ENCODE data around the gene TKTL1.
"Not testable (repeated sequence)": the region's sequence is repeated elsewhere in the genome, so short reads cannot be mapped to it uniquely, and the experiment has no call there.

TKTL1 gene

GRCh38 chrX:154269245-154269644 is 26.4 kb upstream of the TKTL1 start:
- not testable (repeated sequence) for H2AFZ ChIP-seq (ENCODE audit: low read length); H3K9me3 ChIP-seq (ENCODE audit: insufficient read depth, low read depth, low read length); H3K36me3 ChIP-seq (ENCODE audit: insufficient read depth, low read length); H3K4me3 ChIP-seq (ENCODE audit: low read length, poor library complexity, severe bottlenecking); H3K9me2 ChIP-seq (replicated peaks; ENCODE audit: low read depth, low read length); H3K4me2 ChIP-seq (ENCODE audit: low read depth, low read length, poor library complexity, severe bottlenecking); H3F3A ChIP-seq (ENCODE audit: low read depth); H3K4me1 ChIP-seq (ENCODE audit: insufficient read depth, low read length, poor library complexity, severe bottlenecking); H4K20me1 ChIP-seq (ENCODE audit: insufficient read depth, low read length, poor library complexity, severe bottlenecking); H3K79me2 ChIP-seq (ENCODE audit: insufficient read depth, low read length); H3K27me3 ChIP-seq (ENCODE audit: insufficient read depth, low read length, poor library complexity, severe bottlenecking); H3K9ac ChIP-seq (ENCODE audit: low read depth, low read length, poor library complexity, severe bottlenecking)

- H4K20me1 ChIP-seq (ENCODE audit: insufficient read depth, low read length, poor library complexity, severe bottlenecking); H3F3A ChIP-seq (ENCODE audit: low read depth); H3K4me1 ChIP-seq (ENCODE audit: insufficient read depth, low read length, poor library complexity, severe bottlenecking); H3K36me3 ChIP-seq (ENCODE audit: insufficient read depth, low read length); H3K79me2 ChIP-seq (ENCODE audit: insufficient read depth, low read length); H3K9me2 ChIP-seq (replicated peaks; ENCODE audit: low read depth, low read length); H3K9ac ChIP-seq (ENCODE audit: low read depth, low read length, poor library complexity, severe bottlenecking); H3K4me2 ChIP-seq (ENCODE audit: low read depth, low read length, poor library complexity, severe bottlenecking); H2AFZ ChIP-seq (ENCODE audit: low read length); H3K27me3 ChIP-seq (ENCODE audit: insufficient read depth, low read length, poor library complexity, severe bottlenecking); H3K4me3 ChIP-seq (ENCODE audit: low read length, poor library complexity, severe bottlenecking); H3K9me3 ChIP-seq (ENCODE audit: insufficient read depth, low read depth, low read length): not testable (repeated sequence)
These were observed 10.9 kb upstream of the TKTL1 start for GRCh38 chrX:154284489-154285338.

GRCh38 chrX:154286406-154286805 is 9.2 kb upstream of the TKTL1 start:
- H3K4me1 ChIP-seq (ENCODE audit: insufficient read depth, low read length, poor library complexity, severe bottlenecking); H3K4me3 ChIP-seq (ENCODE audit: low read length, poor library complexity, severe bottlenecking); H3K9me2 ChIP-seq (replicated peaks; ENCODE audit: low read depth, low read length); H4K20me1 ChIP-seq (ENCODE audit: insufficient read depth, low read length, poor library complexity, severe bottlenecking); H3F3A ChIP-seq (ENCODE audit: low read depth); H3K36me3 ChIP-seq (ENCODE audit: insufficient read depth, low read length); H3K9me3 ChIP-seq (ENCODE audit: insufficient read depth, low read depth, low read length); H3K4me2 ChIP-seq (ENCODE audit: low read depth, low read length, poor library complexity, severe bottlenecking); H3K27me3 ChIP-seq (ENCODE audit: insufficient read depth, low read length, poor library complexity, severe bottlenecking); H2AFZ ChIP-seq (ENCODE audit: low read length); H3K9ac ChIP-seq (ENCODE audit: low read depth, low read length, poor library complexity, severe bottlenecking); H3K79me2 ChIP-seq (ENCODE audit: insufficient read depth, low read length): not testable (repeated sequence)

DNA sequence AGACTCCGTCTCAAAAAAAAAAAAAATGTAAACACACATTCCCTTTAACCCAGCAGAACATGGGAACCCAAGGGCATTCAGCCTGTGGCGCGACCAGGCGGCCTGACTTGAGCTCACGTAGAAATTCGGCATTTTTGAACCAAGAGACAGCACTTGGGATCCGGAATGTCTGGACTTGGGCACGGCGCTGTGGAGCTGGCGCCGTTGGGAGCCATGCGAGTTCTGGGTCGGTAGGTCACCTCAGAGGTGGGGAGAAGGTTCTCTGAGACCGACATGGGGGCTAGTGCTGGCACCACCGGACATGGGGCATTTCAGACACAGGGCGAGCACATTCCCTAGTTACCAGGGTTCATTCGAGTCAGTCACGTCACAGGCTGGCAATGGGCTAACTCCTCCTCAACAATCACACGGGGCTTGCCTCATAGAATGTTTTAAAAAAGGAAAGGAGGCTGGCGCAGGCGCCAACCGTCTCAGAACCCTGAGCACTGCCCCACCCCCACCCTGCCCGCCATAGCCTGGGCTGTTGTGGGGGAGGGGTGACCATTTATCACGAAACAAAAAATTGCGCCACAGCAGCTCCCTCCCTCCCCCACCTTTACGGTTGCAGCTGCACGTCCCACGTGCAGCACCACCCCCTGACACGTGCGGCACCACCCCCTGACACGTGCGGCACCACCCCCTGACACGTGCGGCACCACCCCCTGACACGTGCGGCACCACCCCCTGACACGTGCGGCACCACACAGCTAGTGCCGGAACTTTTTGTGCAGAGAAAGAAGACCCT is 612 bp upstream of the TKTL1 start, which contains the start of gene TEX28:
TSS of gene TEX28 (minus strand) at position 334 of the 784 bp plus-strand sequence. CDS start 3,007 bp downstream, outside the sequence.
- Histone ChIP-seq H2AFZ (ENCODE audit: low read length) (no peak within 1 kb of the TSS), H3K9me3 (ENCODE audit: insufficient read depth, low read depth, low read length) (no peaks in the 10 kb centered on the region), H3F3A (ENCODE audit: low read depth) (no peaks in the 10 kb centered on the region), H3K9ac (ENCODE audit: low read depth, low read length, poor library complexity, severe bottlenecking) (no peak within 1 kb of the TSS), H3K27me3 (ENCODE audit: insufficient read depth, low read length, poor library complexity, severe bottlenecking) (no peaks in the 10 kb centered on the region), H4K20me1 (ENCODE audit: insufficient read depth, low read length, poor library complexity, severe bottlenecking) (no peaks in the 10 kb centered on the region), H3K4me1 (ENCODE audit: insufficient read depth, low read length, poor library complexity, severe bottlenecking) (no peaks in the 10 kb centered on the region), H3K4me3 (ENCODE audit: low read length, poor library complexity, severe bottlenecking) (no peak within 1 kb of the TSS), H3K4me2 (ENCODE audit: low read depth, low read length, poor library complexity, severe bottlenecking) (no peak within 1 kb of the TSS), H3K79me2 (ENCODE audit: insufficient read depth, low read length) (no peaks in the 10 kb centered on the region), H3K36me3 (ENCODE audit: insufficient read depth, low read length) (no peaks in the 10 kb centered on the region), H3K9me2 (replicated peaks; ENCODE audit: low read depth, low read length) (no peaks in the 10 kb centered on the region)
- TF ChIP-seq EZH2phosphoT487 (IDR thresholded peaks at IDR 0.05; ENCODE audit: borderline replicate concordance): no peak
- TF ChIP-seq, protein P1, sequence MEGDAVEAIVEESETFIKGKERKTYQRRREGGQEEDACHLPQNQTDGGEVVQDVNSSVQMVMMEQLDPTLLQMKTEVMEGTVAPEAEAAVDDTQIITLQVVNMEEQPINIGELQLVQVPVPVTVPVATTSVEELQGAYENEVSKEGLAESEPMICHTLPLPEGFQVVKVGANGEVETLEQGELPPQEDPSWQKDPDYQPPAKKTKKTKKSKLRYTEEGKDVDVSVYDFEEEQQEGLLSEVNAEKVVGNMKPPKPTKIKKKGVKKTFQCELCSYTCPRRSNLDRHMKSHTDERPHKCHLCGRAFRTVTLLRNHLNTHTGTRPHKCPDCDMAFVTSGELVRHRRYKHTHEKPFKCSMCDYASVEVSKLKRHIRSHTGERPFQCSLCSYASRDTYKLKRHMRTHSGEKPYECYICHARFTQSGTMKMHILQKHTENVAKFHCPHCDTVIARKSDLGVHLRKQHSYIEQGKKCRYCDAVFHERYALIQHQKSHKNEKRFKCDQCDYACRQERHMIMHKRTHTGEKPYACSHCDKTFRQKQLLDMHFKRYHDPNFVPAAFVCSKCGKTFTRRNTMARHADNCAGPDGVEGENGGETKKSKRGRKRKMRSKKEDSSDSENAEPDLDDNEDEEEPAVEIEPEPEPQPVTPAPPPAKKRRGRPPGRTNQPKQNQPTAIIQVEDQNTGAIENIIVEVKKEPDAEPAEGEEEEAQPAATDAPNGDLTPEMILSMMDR (conservative IDR thresholded peaks at IDR 0.05; ENCODE audit: low read length): no peak
